Activated CD4-positive, alpha-beta memory T cell treated with anti-CD3 and anti-CD28 coated beads, Interleukin-2, amount 10 ng/mL, durations not matched to agents 7 days and 5 days (primary cell): ENCODE measurements around the gene ANGPTL4. TPM values are rescaled to one million over a fixed set of nuclear protein-coding genes. Genes with fewer than 3 reads are reported as not detected.
A peak's percentile ranks its signal among the peaks of the same experiment; 100 is the strongest.
"Not testable (repeated sequence)": the region's sequence is repeated elsewhere in the genome, so short reads cannot be mapped to it uniquely, and the experiment has no call there.

Experiments
- CTCF ChIA-PET: fragments of 350-600 bp; sonication (Branson Sonifier 250); formaldehyde crosslinking; loops from one replicate; lab custom pipeline; 2021; ENCODE audit warnings: antibody characterized with exemption, inconsistent platforms; lab: Charles Lee
- POLR2A ChIA-PET: fragments of 350-600 bp; sonication (Branson Sonifier 250); formaldehyde crosslinking; loops from one replicate; lab custom pipeline; 2021; ENCODE audit warnings: antibody characterized with exemption; lab: Charles Lee
- DNase-seq: peaks from one replicate; pipeline ENCODE4 v3.0.0-alpha.2; 2020
- H3K27ac Mint-ChIP-seq: one replicate; pipeline ENCODE4 v1.8.0; 2021; ENCODE audit warnings: mild to moderate bottlenecking, mixed read lengths
- H3K27me3 Mint-ChIP-seq: one replicate; pipeline ENCODE4 v1.8.0; 2021; ENCODE audit warnings: mixed read lengths
- H3K36me3 Mint-ChIP-seq: one replicate; pipeline ENCODE4 v1.8.0; 2021; ENCODE audit warnings: low read depth, mixed read lengths
- H3K4me1 Mint-ChIP-seq: one replicate; pipeline ENCODE4 v1.8.0; 2021; ENCODE audit warnings: mixed read lengths
- H3K4me3 Mint-ChIP-seq: one replicate; pipeline ENCODE4 v1.8.0; 2021; ENCODE audit warnings: mild to moderate bottlenecking, mixed read lengths
- H3K9me3 Mint-ChIP-seq: one replicate; pipeline ENCODE4 v1.8.0; 2021; ENCODE audit warnings: mixed read lengths
- total RNA-seq, 2 experiments: library from RNA; stranded (reverse); gene quantifications; one replicate each; pipeline ENCODE4 v1.2.3, GENCODE V29; 2021

ANGPTL4 gene
- total RNA-seq, 2 experiments from 2014 or later, result 1.2 to 1.4 TPM

GRCh38 chr19:8373867-8374813 lies 10.2 kb downstream of the ANGPTL4 start:
- CTCF ChIA-PET, result no interaction called here
- no peak overlapping the region for H3K27ac Mint-ChIP-seq
- no peak overlapping the region for H3K4me3 Mint-ChIP-seq
- POLR2A ChIA-PET, result interaction anchor here (1.6 kb wide), 1 partner anchor 10 kb away, joined by 3 read pairs; the partner anchor contains the start of gene ANGPTL4
- peaks cover 13% of the 10 kb centered on the region for H3K4me1 Mint-ChIP-seq
- DNase-seq, result no peak
- H3K9me3 Mint-ChIP-seq, result no peaks in the 10 kb centered on the region
- H3K27me3 Mint-ChIP-seq, result no peaks in the 10 kb centered on the region
- H3K36me3 Mint-ChIP-seq, result peaks cover 4% of the 10 kb centered on the region

GRCh38 chr19:8375766-8376165 lies 11.8 kb downstream of the ANGPTL4 start:
- H3K27ac Mint-ChIP-seq, H3K4me3 Mint-ChIP-seq, POLR2A ChIA-PET, H3K27me3 Mint-ChIP-seq, H3K36me3 Mint-ChIP-seq, CTCF ChIA-PET, DNase-seq, H3K9me3 Mint-ChIP-seq: not testable (repeated sequence)
- peaks cover 13% of the 10 kb centered on the region for H3K4me1 Mint-ChIP-seq

DNA sequence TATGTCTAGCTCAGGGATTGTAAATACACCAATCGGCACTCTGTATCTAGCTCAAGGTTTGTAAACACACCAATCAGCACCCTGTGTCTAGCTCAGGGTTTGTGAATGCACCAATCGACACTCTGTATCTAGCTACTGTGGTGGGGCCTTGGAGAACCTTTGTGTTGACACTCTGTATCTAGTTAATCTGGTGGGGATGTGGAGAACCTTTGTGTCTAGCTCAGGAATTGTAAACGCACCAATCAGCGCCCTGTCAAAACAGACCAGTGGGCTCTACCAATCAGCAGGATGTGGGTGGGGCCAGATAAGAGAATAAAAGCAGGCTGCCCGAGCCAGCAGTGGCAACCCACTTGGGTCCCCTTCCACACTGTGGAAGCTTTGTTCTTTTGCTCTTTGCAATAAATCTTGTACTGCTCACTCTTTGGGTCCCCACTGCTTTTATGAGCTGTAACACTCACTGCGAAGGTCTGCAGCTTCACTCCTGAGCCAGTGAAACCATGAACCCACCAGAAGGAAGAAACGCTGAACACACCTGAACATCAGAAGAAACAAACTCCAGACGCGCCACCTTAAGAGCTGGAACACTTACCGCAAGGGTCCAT lies 12.5 kb downstream of the ANGPTL4 start:
- POLR2A ChIA-PET, H3K4me3 Mint-ChIP-seq, H3K36me3 Mint-ChIP-seq, H3K27ac Mint-ChIP-seq, H3K9me3 Mint-ChIP-seq, CTCF ChIA-PET, DNase-seq, H3K27me3 Mint-ChIP-seq: not testable (repeated sequence)
- H3K4me1 Mint-ChIP-seq, result peaks cover 13% of the 10 kb centered on the region

GRCh38 chr19:8377598-8377997 lies 13.6 kb downstream of the ANGPTL4 start:
- H3K36me3 Mint-ChIP-seq, result peaks cover 4% of the 10 kb centered on the region
- no peak overlapping the region for H3K27ac Mint-ChIP-seq
- no peaks in the 10 kb centered on the region for H3K9me3 Mint-ChIP-seq
- peaks cover 13% of the 10 kb centered on the region for H3K4me1 Mint-ChIP-seq
- ChIA-PET CTCF (no interaction called here), POLR2A (no interaction called here)
- no peak for DNase-seq
- no peaks in the 10 kb centered on the region for H3K27me3 Mint-ChIP-seq
- no peak overlapping the region for H3K4me3 Mint-ChIP-seq

- ChIA-PET POLR2A (interaction anchor here (1.0 kb wide), 1 partner anchor 11 kb away, joined by 7 read pairs; the partner anchor contains the start of gene RAB11B), CTCF (interaction anchor here (0.9 kb wide), 1 partner anchor 25 kb away, joined by 3 read pairs; no protein-coding TSS in a partner anchor)
- DNase-seq, H3K27me3 Mint-ChIP-seq, H3K9me3 Mint-ChIP-seq, H3K4me3 Mint-ChIP-seq, H3K27ac Mint-ChIP-seq, H3K36me3 Mint-ChIP-seq: not testable (repeated sequence)
- peaks cover 13% of the 10 kb centered on the region for H3K4me1 Mint-ChIP-seq
Measured at GRCh38 chr19:8379156-8379891, 15.4 kb downstream of the ANGPTL4 start.

DNA sequence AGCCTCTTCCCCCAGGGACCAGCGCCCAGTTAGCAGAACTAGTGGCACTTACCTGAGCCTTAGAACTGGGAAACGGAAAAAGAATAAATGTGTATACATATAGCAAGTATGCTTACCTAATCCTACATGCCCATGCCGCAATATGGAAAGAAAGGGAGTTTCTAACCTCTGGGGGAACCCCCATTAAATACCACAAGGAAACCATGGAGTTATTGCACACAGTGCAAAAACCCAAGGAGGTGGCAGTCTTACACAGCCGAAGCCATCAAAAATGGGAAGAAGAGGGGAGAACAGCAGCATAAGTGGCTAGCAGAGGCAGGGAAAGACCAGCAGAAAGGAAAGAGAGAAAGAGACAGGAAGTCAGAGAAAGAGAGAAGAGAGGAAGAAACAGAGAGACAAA lies 20.6 kb downstream of the ANGPTL4 start:
- CTCF ChIA-PET, POLR2A ChIA-PET, H3K9me3 Mint-ChIP-seq, H3K27ac Mint-ChIP-seq, DNase-seq, H3K27me3 Mint-ChIP-seq, H3K36me3 Mint-ChIP-seq, H3K4me3 Mint-ChIP-seq: not testable (repeated sequence)
- peaks cover 14% of the 10 kb centered on the region for H3K4me1 Mint-ChIP-seq

DNA sequence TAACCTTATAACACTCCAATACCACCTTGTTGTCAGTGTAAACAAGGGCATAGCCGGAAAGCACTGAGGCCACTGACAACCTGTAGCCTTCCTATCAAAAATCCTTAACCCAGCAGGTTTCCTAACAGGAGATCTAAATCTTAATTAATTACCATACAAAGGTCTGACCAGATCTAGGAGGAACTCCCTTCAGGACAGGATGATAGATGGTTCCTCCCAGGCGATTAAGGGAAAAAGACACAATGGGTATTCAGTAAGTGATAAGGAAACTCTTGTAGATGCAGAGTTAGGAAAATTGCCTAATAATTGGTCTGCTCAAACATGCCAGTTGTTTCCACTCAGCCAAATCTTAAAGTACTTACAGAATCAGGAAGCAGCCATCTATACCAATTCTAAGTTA lies 21.1 kb downstream of the ANGPTL4 start:
- DNase-seq, H3K27ac Mint-ChIP-seq, H3K4me3 Mint-ChIP-seq, H3K9me3 Mint-ChIP-seq, H3K36me3 Mint-ChIP-seq, H3K27me3 Mint-ChIP-seq, POLR2A ChIA-PET: not testable (repeated sequence)
- H3K4me1 Mint-ChIP-seq, result peaks cover 18% of the 10 kb centered on the region
- CTCF ChIA-PET, result interaction anchor here (0.7 kb wide), 1 partner anchor 31 kb away, joined by 3 read pairs; no protein-coding TSS in a partner anchor

- H3K36me3 Mint-ChIP-seq, H3K27ac Mint-ChIP-seq, H3K9me3 Mint-ChIP-seq, DNase-seq, H3K4me3 Mint-ChIP-seq, POLR2A ChIA-PET, H3K27me3 Mint-ChIP-seq: not testable (repeated sequence)
- peaks cover 18% of the 10 kb centered on the region for H3K4me1 Mint-ChIP-seq
- CTCF ChIA-PET, result interaction anchor here (0.7 kb wide), 1 partner anchor 31 kb away, joined by 3 read pairs; no protein-coding TSS in a partner anchor
Measured at GRCh38 chr19:8385566-8385965, 21.6 kb downstream of the ANGPTL4 start.

DNA sequence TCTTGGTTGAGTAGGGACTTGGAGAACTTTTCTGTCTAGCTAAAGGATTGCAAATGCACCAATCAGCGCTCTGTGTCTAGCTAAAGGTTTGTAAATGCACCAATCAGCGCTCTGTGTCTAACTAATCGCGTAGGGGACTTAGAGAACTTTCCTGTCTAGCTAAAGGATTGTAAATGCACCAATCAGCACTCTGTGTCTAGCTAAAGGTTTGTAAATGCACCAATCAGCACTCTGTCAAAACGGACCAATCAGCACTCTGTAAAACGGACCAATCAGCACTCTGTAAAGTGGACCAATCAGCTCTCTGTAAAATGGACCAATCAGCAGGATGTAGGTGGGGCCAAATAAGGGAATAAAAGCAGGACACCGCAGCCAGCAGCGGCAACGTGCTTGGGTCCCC lies 22.5 kb downstream of the ANGPTL4 start:
- H3K27me3 Mint-ChIP-seq, POLR2A ChIA-PET, H3K9me3 Mint-ChIP-seq, H3K36me3 Mint-ChIP-seq, H3K4me3 Mint-ChIP-seq, H3K27ac Mint-ChIP-seq, DNase-seq: not testable (repeated sequence)
- H3K4me1 Mint-ChIP-seq, result peaks cover 24% of the 10 kb centered on the region
- CTCF ChIA-PET, result interaction anchor here (0.9 to 1.0 kb wide), 3 partner anchors 27 to 117 kb away, joined by 3 read pairs; partner anchors contain the start of gene MARCHF2

DNA sequence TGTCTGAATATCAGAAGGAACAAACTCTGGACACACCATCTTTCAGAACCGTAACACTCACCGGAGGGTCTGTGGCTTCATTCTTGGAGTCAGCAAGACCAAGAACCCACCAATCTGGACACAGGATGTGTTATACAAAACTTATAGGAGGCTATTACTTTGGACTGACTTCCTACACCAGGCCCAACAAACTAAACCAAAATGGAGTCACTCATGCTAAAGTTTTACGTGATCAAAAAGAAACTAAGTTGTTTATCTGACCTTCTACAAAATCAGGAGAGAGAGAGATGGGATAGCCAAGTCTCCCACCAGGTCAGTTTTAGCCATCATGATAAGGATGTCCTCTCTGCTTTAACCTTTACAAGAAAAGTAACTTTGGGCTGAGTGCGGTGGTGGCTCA lies 23.0 kb downstream of the ANGPTL4 start:
- Mint-ChIP-seq H3K4me1 (peaks cover 29% of the 10 kb centered on the region), H3K4me3 (no peak overlapping the region), H3K9me3 (peaks cover 2% of the 10 kb centered on the region), H3K36me3 (peaks cover 8% of the 10 kb centered on the region), H3K27me3 (no peaks in the 10 kb centered on the region), H3K27ac (no peak overlapping the region)
- ChIA-PET CTCF (interaction anchor here (0.6 to 1.0 kb wide), 4 partner anchors 26 to 118 kb away, joined by 3 to 4 read pairs (median 3); partner anchors contain the start of gene MARCHF2), POLR2A (no interaction called here)
- no peak for DNase-seq

GRCh38 chr19:8387688-8388611 lies 24.0 kb downstream of the ANGPTL4 start:
- peaks cover 2% of the 10 kb centered on the region for H3K9me3 Mint-ChIP-seq
- ChIA-PET POLR2A (no interaction called here), CTCF (interaction anchor here (1.2 kb wide), 1 partner anchor 25 kb away, joined by 3 read pairs; the partner anchor contains the start of gene MARCHF2)
- H3K4me1 Mint-ChIP-seq, result peaks cover 35% of the 10 kb centered on the region
- H3K27ac Mint-ChIP-seq, result no peak overlapping the region
- peak overlapping the region; percentile 41 for H3K4me3 Mint-ChIP-seq
- no peaks in the 10 kb centered on the region for H3K27me3 Mint-ChIP-seq
- H3K36me3 Mint-ChIP-seq, result peaks cover 9% of the 10 kb centered on the region
- DNase-seq, result no peak

GRCh38 chr19:8388612-8388958 lies 24.6 kb downstream of the ANGPTL4 start:
- Mint-ChIP-seq H3K27ac (no peak overlapping the region), H3K4me1 (peaks cover 37% of the 10 kb centered on the region), H3K4me3 (peak overlapping the region; percentile 24), H3K27me3 (no peaks in the 10 kb centered on the region), H3K36me3 (peaks cover 10% of the 10 kb centered on the region), H3K9me3 (peaks cover 2% of the 10 kb centered on the region)
- DNase-seq, result no peak
- ChIA-PET POLR2A (no interaction called here), CTCF (interaction anchor here (1.2 kb wide), 1 partner anchor 24 kb away, joined by 3 read pairs; the partner anchor contains the start of gene MARCHF2)
